Lower leg skin (tissue), 3 donors: ENCODE results near the gene GLP2R.

Experiments used
- POLR2A ChIP-seq, 2 donors: fragments of 450-650 bp; IDR thresholded peaks; one replicate each; pipeline ENCODE4 v1.6.1; 2016 to 2017; ENCODE audit warnings: antibody characterized with exemption in 2 of 2, mild to moderate bottlenecking in 1 of 2, moderate library complexity in 1 of 2
- TF ChIP-seq, protein P1 (sequence below), 3 donors: fragments of 450-650 bp; IDR thresholded peaks; one replicate each; pipeline ENCODE4 v1.5.1; 2016; ENCODE audit warnings: antibody characterized with exemption in 3 of 3, mild to moderate bottlenecking in 3 of 3, moderate library complexity in 2 of 3

DNA sequence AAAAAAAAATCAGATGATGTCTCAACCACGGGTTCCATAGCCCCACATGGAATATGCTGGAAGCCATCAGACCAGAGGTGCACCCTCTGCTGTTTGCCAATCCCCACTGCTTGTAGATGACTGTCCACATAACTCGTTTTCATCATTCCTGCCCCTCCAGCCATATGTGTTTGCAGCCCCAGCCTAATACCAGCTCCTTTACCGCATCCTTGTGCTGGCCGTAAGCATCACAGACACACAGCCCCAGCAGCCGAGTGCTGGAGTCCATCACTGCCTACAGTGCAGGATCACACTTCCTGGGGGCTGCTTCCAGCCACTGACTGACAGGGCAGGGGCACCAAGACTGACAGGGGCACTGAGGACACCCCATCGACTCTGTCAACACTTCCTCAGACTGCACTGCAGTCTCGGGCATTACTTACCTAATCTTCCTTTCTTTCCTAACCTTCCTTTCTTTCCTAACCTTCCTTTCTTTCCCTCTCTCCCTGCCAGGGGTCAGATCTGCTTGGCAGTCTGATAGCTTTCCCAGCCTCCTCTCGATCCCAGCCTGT lies 74.4 kb downstream of the GLP2R start:
- TF ChIP-seq, protein P1, sequence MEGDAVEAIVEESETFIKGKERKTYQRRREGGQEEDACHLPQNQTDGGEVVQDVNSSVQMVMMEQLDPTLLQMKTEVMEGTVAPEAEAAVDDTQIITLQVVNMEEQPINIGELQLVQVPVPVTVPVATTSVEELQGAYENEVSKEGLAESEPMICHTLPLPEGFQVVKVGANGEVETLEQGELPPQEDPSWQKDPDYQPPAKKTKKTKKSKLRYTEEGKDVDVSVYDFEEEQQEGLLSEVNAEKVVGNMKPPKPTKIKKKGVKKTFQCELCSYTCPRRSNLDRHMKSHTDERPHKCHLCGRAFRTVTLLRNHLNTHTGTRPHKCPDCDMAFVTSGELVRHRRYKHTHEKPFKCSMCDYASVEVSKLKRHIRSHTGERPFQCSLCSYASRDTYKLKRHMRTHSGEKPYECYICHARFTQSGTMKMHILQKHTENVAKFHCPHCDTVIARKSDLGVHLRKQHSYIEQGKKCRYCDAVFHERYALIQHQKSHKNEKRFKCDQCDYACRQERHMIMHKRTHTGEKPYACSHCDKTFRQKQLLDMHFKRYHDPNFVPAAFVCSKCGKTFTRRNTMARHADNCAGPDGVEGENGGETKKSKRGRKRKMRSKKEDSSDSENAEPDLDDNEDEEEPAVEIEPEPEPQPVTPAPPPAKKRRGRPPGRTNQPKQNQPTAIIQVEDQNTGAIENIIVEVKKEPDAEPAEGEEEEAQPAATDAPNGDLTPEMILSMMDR (IDR thresholded peaks at IDR 0.05) = no peak
- no peak for TF ChIP-seq POLR2A (IDR thresholded peaks at IDR 0.05)
